ENCODE results near the gene ANKMY1.

Gene ANKMY1

GRCh38 chr2:240431661-240432424, 125.9 kb downstream of the ANKMY1 start:
- DNase-seq: no peak

DNA sequence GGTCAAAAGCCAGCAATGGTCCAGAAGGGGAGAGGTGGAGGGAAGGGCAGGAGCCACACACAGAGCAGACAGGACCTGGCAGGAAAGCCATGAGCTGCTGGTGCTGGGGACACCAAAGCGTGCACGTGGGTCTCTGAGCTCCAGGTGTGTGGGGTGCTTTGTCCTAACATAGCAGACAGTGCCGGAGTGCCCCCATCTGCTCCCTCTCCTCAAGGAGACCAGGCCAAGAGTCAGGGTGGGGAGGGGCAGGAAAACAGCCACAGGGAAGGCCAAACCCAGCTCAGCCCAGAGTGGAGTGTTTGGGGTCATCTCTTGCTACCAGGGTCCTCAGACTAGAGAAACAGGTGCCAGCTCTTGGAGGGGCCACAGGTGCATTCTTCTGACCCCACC, 126.5 kb downstream of the ANKMY1 start:
- DNase-seq: no peak

- no peak for DNase-seq
Observed at GRCh38 chr2:240430595-240430994, 127.2 kb downstream of the ANKMY1 start.

- DNase-seq: no peak
Observed at GRCh38 chr2:240429872-240430491, 127.8 kb downstream of the ANKMY1 start.

Data from activated CD4-positive, alpha-beta T cell treated with anti-CD3 and anti-CD28 coated beads, Interleukin-2, amount 50 U/mL, for 4 hours (primary cell).